T47D (cell line): ENCODE measurements around the gene DNHD1.

Experiments
- DNase-seq, 2 experiments: peaks; one replicate each; pipeline versions ENCODE4 v3.0.0 to v3.0.0-alpha.2; 2011 to 2012; ENCODE audit warnings: low read depth in 1 of 2, low spot score in 1 of 2
- JUND ChIP-seq: IDR thresholded peaks from 2 replicates; pipeline ENCODE4 v1.6.1; 2012; ENCODE audit warnings: low read depth
- in situ Hi-C: cut with HindIII; loops from 2 replicates; pipeline ENCODE4 v1.10.0; 2016; ENCODE audit warnings: low sequenced_read_pairs, low pct_unique_long_range_greater_than_20kb

The DNHD1 gene

GRCh38 chr11:6578134-6578533, 81.1 kb downstream of the DNHD1 start:
- DNase-seq: no peak
- in situ Hi-C loops: no loop called here
- TF ChIP-seq JUND: no peak

DNA sequence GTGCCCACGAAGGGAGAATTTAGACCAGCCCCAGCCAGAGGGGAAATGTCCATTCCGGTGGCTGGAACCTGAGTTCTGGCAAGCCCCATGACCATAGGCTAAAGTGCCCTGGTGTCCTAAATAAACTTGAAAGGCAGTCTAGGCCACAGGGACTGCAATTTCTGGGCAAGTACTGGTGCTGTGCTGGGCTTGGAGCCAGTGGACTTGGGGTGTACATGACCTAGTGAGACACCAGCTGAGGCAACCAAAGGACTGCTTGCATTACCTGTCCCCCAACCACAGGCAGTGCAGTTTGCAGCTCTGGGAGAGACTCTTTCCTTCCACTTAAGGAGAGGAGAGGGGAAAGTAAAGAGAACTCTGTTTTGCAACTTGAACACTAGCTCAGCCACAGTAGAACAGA, 82.6 kb downstream of the DNHD1 start:
- no peak for DNase-seq
- in situ Hi-C loops: no loop called here
- TF ChIP-seq JUND: no peak

DNA sequence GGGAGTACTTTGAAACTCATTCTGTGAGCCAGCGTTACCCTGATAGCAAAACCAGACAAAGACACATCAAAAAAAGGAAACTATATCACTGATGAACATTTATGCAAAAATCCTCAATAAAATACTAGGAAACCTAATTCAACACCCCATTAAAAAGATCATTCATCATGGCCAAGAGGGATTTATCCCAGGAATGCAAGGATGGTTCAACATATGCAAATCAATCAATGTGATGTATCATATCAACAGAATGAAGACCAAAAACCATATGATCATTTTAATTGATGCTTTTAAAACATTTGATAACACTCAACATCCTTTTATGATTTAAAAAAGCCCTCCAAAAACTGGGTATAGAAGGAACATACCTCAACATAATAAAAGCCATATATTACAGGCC, 86.5 kb downstream of the DNHD1 start:
- in situ Hi-C loops: no loop called here
- TF ChIP-seq JUND: no peak
- no peak for DNase-seq

GRCh38 chr11:6584528-6584927, 87.4 kb downstream of the DNHD1 start:
- in situ Hi-C loops: no loop called here
- DNase-seq: no peak
- no peak for TF ChIP-seq JUND

DNA sequence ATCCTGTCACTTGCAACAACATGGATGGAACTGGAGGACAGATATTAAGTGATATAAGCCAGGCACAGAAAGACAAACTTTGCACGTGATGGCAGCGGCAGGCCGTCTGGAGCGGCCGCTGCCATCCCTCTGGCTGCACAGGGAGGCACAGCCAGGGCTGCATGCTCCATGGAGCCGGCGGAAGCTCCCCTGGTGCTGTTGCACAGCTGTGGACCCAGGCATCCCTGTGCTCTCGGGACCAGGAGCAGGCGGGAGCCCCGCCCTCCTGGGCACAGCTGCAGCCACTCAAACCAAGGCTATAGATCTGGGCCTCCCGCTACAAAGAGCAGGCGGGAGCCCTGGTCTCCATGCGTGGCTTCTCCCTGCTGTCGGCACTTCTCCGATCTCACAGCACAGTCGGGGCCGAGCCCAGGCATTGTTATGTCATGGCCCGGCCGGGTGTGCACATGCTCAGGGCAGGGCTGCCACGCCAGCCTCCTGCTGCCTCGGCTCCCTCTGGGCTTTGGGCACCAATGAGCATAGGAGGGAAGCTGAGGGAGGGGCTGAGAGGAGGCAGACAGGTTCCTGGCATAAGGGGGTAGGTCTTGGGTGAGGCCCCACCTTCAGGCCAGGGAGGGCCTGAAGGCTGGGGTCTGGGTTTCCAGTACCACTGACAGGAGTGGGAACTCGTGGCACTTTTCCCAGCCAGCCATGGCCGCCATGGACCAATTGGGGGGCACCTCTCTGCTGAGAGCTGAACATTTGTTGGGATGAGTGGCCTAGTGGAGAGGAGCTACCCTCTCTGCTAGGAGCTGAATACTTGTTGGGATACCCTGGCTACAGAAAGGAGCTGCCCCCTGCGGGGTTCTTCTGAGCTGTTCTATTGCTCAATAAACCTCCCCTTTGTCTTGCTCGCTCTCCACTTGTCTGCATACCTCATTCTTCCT, 89.6 kb downstream of the DNHD1 start:
- in situ Hi-C loops: no loop called here
- no peak for TF ChIP-seq JUND
- DNase-seq: no peak

DNA sequence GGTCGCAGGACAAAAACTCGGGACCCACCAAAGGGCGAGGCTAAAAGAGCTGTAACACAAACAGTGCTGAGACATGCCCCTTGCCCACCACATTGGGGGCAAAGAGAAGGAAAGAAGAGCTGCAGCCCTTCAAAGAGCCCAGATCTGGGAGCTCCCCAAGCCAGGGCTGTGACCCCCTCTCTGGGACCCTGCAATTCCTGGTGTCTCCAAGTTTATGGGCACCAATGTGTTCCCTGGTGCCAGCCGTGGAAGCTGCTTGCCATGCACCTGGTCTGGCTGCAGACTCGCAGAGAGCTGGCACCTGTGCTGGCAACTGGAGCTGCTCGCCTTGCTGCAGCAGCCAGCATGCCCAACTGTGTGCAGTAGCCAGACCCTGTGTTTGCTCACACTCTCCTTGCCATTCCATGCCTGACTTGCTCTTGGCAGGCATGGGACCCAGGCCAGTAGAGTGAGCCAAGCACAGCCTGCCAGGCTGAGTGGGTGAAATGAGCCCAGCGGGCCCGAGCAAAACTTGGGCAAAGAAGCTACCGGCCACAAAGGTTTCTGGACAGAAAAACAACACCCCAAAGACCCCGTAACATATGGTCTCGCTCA, 90.4 kb downstream of the DNHD1 start:
- no peak for DNase-seq
- in situ Hi-C loops: no loop called here

GRCh38 chr11:6588018-6588417, 90.9 kb downstream of the DNHD1 start:
- in situ Hi-C loops: no loop called here
- DNase-seq: no peak
- TF ChIP-seq JUND: no peak

More for the DNA sequence above, 90.4 kb downstream of the DNHD1 start:
- no peak for TF ChIP-seq JUND

- in situ Hi-C loops: no loop called here
- no peak for TF ChIP-seq JUND
- DNase-seq: no peak
Measured at GRCh38 chr11:6594142-6594768, 97.2 kb downstream of the DNHD1 start.

DNA sequence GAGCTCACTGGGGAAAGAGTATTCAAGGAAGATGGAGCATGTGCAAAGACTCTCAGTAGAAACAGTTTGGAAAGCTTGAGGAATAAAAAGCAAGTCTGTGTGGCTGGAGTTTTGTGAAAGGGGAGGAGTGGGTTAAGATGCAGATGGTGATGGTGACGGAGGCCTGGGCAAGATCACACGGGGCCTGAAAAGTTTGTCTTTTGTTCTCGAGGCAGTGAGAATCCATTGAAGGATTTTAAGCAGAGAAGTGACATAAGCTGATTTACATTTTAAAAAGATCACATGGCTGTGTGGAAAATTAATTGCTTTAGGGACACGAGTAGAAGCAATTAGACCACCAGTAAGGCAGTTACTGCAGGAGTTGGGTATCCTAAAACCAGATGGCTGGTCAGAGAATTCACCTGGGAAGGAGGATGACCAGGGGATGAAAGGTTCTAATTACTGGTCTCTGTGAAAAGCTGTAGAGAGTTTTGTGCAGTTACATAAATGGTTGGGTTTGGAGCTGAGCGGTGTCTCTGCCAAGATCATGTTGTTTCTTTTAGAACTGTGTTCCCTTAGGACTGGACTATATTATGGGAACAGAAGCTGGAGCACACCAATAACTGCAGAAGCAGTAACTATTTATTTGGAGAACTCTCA, 99.3 kb downstream of the DNHD1 start:
- DNase-seq: no peak
- in situ Hi-C loops: no loop called here
- no peak for TF ChIP-seq JUND

DNA sequence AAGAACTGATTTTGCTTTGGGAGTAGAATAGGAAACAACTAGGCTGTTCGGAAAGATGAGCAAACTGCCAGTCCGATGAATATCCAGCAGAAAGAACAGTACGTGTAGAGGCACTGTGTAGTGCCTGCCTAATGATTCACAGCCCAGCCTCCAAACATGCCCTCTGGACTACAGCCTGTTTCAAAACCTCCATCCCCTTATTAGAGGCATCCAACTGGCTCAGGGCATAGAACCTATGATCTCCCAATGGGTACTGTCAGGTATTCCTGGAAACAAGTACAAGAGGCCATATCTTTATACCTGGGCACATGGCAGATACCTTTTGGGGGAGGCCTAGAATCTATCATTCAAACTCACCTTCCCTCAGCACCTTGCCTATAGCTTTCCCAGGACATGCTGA, 101.5 kb downstream of the DNHD1 start:
- in situ Hi-C loops: no loop called here
- no peak for DNase-seq
- TF ChIP-seq JUND: no peak

- TF ChIP-seq JUND: no peak
- in situ Hi-C loops: no loop called here
- no peak for DNase-seq
Measured at GRCh38 chr11:6599449-6599848, 102.4 kb downstream of the DNHD1 start.

DNA sequence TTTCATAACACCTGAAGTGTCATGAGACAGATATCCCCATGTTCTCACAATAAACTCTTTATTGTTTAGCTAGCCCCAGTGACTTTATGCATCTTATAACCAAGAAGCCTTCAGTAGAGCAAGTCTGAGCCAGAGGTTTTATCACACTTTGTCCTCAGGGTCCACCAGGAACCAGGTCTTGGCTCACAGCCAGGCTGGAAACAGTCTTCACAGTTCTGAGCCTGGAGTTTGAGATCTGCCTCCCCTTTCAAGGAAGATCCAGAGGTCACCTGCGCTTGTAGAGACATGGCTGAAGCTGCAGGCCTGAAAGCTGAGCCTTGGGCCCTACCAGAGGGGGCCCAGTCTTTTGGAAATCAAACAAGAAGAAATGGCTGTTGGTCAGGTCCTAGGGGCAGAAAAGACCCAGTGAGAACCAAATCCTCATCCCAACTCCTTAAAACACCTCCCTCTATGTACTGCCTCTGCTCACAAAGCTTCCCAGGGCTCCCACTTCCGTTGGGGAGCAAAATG, 102.9 kb downstream of the DNHD1 start:
- in situ Hi-C loops: no loop called here
- no peak for TF ChIP-seq JUND
- no peak for DNase-seq
